ENCODE data around the gene AP3M1. TPM values are rescaled to one million over a fixed set of nuclear protein-coding genes. Genes with fewer than 3 reads are reported as not detected.

The AP3M1 gene
- total and polyA plus RNA-seq, 8 donors, result 5.1 to 21.2 (median 12.3) TPM

GRCh38 chr10:74163319-74164068, 12.9 kb upstream of the AP3M1 start:
- Histone ChIP-seq H3K4me3 (no peak overlapping the region), H3K27me3 (no peaks in the 10 kb centered on the region), H3K4me1 (no peaks in the 10 kb centered on the region), H3K36me3 (no peaks in the 10 kb centered on the region), H3K9me3 (no peaks in the 10 kb centered on the region), H3K27ac (no peak overlapping the region)
- intact Hi-C loops (cut with DNase I), result no loop called here
- no peak for DNase-seq
- no peak for TF ChIP-seq CTCF (IDR thresholded peaks at IDR 0.05)
- FAIRE-seq, result no peak
- no peak for ATAC-seq
- WGBS, 2 donors, result 83 to 87% methylated on average over 3 of the region's 3 CpGs

- intact Hi-C loops (cut with DNase I), result no loop called here
- Histone ChIP-seq H3K27me3 (no peaks in the 10 kb centered on the region), H3K27ac (no peak overlapping the region), H3K4me1 (no peaks in the 10 kb centered on the region), H3K9me3 (no peaks in the 10 kb centered on the region), H3K4me3 (no peak overlapping the region), H3K36me3 (no peaks in the 10 kb centered on the region)
- WGBS, 2 donors, result 93% methylated on average over 3 of the region's 3 CpGs
- ATAC-seq (no peak), FAIRE-seq (no peak), DNase-seq (no peak)
- TF ChIP-seq CTCF (IDR thresholded peaks at IDR 0.05), result no peak
Observed at GRCh38 chr10:74160013-74160412, 9.4 kb upstream of the AP3M1 start.

- ATAC-seq, result peak in 2 of 4 donors; percentile 31 to 35
- no peak for TF ChIP-seq CTCF (IDR thresholded peaks at IDR 0.05)
- H3K4me1 ChIP-seq, result peaks cover 0 to 11% (median 11%) of the 10 kb centered on the region in 3 donors
- no peaks in the 10 kb centered on the region for H3K9me3 ChIP-seq
- no peak for DNase-seq
- no peak overlapping the region for H3K4me3 ChIP-seq
- WGBS, 2 donors, result 30 to 31% methylated on average over 2 of the region's 2 CpGs
- FAIRE-seq, result no peak
- no peaks in the 10 kb centered on the region for H3K36me3 ChIP-seq
- intact Hi-C loops (cut with DNase I), result no loop called here
- no peaks in the 10 kb centered on the region for H3K27me3 ChIP-seq
- no peak overlapping the region for H3K27ac ChIP-seq
Observed at GRCh38 chr10:74156919-74157289, 6.3 kb upstream of the AP3M1 start.

- no peak for DNase-seq
- H3K9me3 ChIP-seq, result no peaks in the 10 kb centered on the region
- ATAC-seq, result no peak
- H3K4me3 ChIP-seq, result no peak overlapping the region
- H3K36me3 ChIP-seq, result no peaks in the 10 kb centered on the region
- WGBS, 2 donors, result 68 to 81% methylated on average over 4 of the region's 4 CpGs
- intact Hi-C loops (cut with DNase I), result no loop called here
- peaks cover 0 to 22% (median 19%) of the 10 kb centered on the region in 3 donors for H3K4me1 ChIP-seq
- TF ChIP-seq CTCF (IDR thresholded peaks at IDR 0.05), result no peak
- no peak for FAIRE-seq
- no peak overlapping the region for H3K27ac ChIP-seq
- no peaks in the 10 kb centered on the region for H3K27me3 ChIP-seq
Observed at GRCh38 chr10:74153676-74154075, 3.0 kb upstream of the AP3M1 start.

GRCh38 chr10:74153123-74153522, 2.5 kb upstream of the AP3M1 start:
- H3K9me3 ChIP-seq, result no peaks in the 10 kb centered on the region
- H3K36me3 ChIP-seq, result no peaks in the 10 kb centered on the region
- peaks cover 0 to 22% (median 19%) of the 10 kb centered on the region in 3 donors for H3K4me1 ChIP-seq
- TF ChIP-seq CTCF (IDR thresholded peaks at IDR 0.05), result no peak
- WGBS, 2 donors, result 36 to 40% methylated on average over 4 of the region's 4 CpGs
- H3K4me3 ChIP-seq, result peak overlapping the region in 1 of 4 donors; percentile 92
- DNase-seq (no peak), FAIRE-seq (no peak), ATAC-seq (no peak)
- intact Hi-C loops (cut with DNase I), result no loop called here
- H3K27me3 ChIP-seq, result no peaks in the 10 kb centered on the region
- no peak overlapping the region for H3K27ac ChIP-seq

Measured in pancreas (tissue), 10 donors.